GM23338 (cell line): ENCODE measurements around the gene ADCY3. TPM values are rescaled to one million over a fixed set of nuclear protein-coding genes. Genes with fewer than 3 reads are reported as not detected.

Experiments
- ATAC-seq: fragments of 200-7000 bp; cut with Tn5 transposase; 3 replicates; pipeline ENCODE4 v1.9.1; 2020
- DNase-seq: peaks from one replicate; pipeline ENCODE4 v3.0.0-alpha.2; 2015; ENCODE audit warnings: low spot score
- H2AFZ ChIP-seq: fragments of 200-600 bp; sonication (generic); 2 replicates; pipeline ENCODE4 v1.8.0; 2016; ENCODE audit warnings: antibody characterized with exemption, mild to moderate bottlenecking, moderate library complexity
- H3F3A ChIP-seq: fragments of 200-600 bp; sonication (generic); replicated peaks from 2 replicates; pipeline ENCODE4 v1.8.0; 2017; ENCODE audit warnings: antibody characterized with exemption, mixed run types, low read depth
- H3K27ac ChIP-seq: fragments of 200-600 bp; sonication (generic); 2 replicates; pipeline ENCODE4 v1.6.1; 2016; ENCODE audit warnings: low read depth
- H3K27me3 ChIP-seq: fragments of 200-600 bp; sonication (generic); 2 replicates; pipeline ENCODE4 v1.8.0; 2016; ENCODE audit warnings: mild to moderate bottlenecking, mixed run types, moderate library complexity; ENCODE audit not compliant: insufficient read depth
- H3K36me3 ChIP-seq: fragments of 200-600 bp; sonication (generic); 2 replicates; pipeline ENCODE4 v1.8.0; 2016; ENCODE audit warnings: mild to moderate bottlenecking; ENCODE audit not compliant: insufficient read depth
- H3K4me1 ChIP-seq: fragments of 200-600 bp; sonication (generic); 2 replicates; pipeline ENCODE4 v1.8.0; 2016; ENCODE audit warnings: mild to moderate bottlenecking, moderate library complexity; ENCODE audit not compliant: insufficient read depth
- H3K4me2 ChIP-seq: fragments of 200-600 bp; sonication (generic); 2 replicates; pipeline ENCODE4 v1.7.1; 2017; ENCODE audit warnings: mixed run types
- H3K4me3 ChIP-seq: fragments of 200-600 bp; sonication (generic); 2 replicates; pipeline ENCODE4 v1.6.1; 2016; ENCODE audit warnings: mixed run types
- H3K79me2 ChIP-seq: fragments of 200-600 bp; sonication (generic); replicated peaks from 2 replicates; pipeline ENCODE4 v1.8.0; 2017; ENCODE audit warnings: mild to moderate bottlenecking; ENCODE audit not compliant: insufficient read depth
- H3K9me2 ChIP-seq: fragments of 200-600 bp; sonication (generic); 2 replicates; pipeline ENCODE4 v1.8.0; 2017; ENCODE audit not compliant: insufficient read depth
- H4K20me1 ChIP-seq: fragments of 200-600 bp; sonication (generic); replicated peaks from 2 replicates; pipeline ENCODE4 v1.8.0; 2017; ENCODE audit warnings: mild to moderate bottlenecking; ENCODE audit not compliant: insufficient read depth
- H3K27ac Mint-ChIP-seq: 2 replicates; pipeline ENCODE4 v1.8.0; 2020; ENCODE audit warnings: inconsistent platforms, mild to moderate bottlenecking, moderate library complexity, mixed read lengths
- H3K27me3 Mint-ChIP-seq: 3 replicates; pipeline ENCODE4 v1.8.0; 2022; ENCODE audit warnings: low read depth, mild to moderate bottlenecking, moderate library complexity, mixed read lengths, inconsistent platforms; ENCODE audit not compliant: insufficient read depth, poor library complexity
- H3K36me3 Mint-ChIP-seq: 3 replicates; pipeline ENCODE4 v1.8.0; 2021; ENCODE audit warnings: low read depth, mild to moderate bottlenecking, inconsistent platforms, moderate library complexity, mixed read lengths
- H3K4me1 Mint-ChIP-seq: 3 replicates; pipeline ENCODE4 v1.8.0; 2020; ENCODE audit warnings: mild to moderate bottlenecking, inconsistent platforms, mixed read lengths
- H3K4me3 Mint-ChIP-seq: 3 replicates; pipeline ENCODE4 v1.8.0; 2021; ENCODE audit warnings: moderate library complexity, mild to moderate bottlenecking, inconsistent platforms, mixed read lengths
- H3K9me3 Mint-ChIP-seq: 3 replicates; pipeline ENCODE4 v1.8.0; 2020; ENCODE audit warnings: moderate library complexity, mild to moderate bottlenecking, inconsistent platforms, mixed read lengths
- CREB1 ChIP-seq: fragments of 250-450 bp; sonication (Bioruptor Pico); IDR thresholded peaks from 2 replicates; pipeline ENCODE4 v1.5.0; 2020; ENCODE audit warnings: low read depth, mild to moderate bottlenecking, moderate library complexity
- CTCF ChIP-seq, 2 experiments: fragments of 200-600 bp in 1 of 2; sonication (generic) in 1 of 2; conservative IDR thresholded peaks; 2 replicates each; pipeline versions ENCODE4 v1.5.1 to v1.6.1; 2016 to 2017; ENCODE audit warnings: antibody characterized with exemption in 2 of 2, low read depth in 2 of 2, mild to moderate bottlenecking in 2 of 2, moderate library complexity in 1 of 2
- ETS1 ChIP-seq: IDR thresholded peaks from 2 replicates; pipeline ENCODE4 v1.6.1; 2016; ENCODE audit warnings: antibody characterized with exemption
- EZH2phosphoT487 ChIP-seq: fragments of 200-600 bp; sonication (generic); IDR thresholded peaks from one replicate; pipeline ENCODE4 v1.8.1; 2018; ENCODE audit warnings: antibody characterized with exemption; ENCODE audit not compliant: unreplicated experiment
- JUNB ChIP-seq: IDR thresholded peaks from one replicate; pipeline ENCODE4 v1.6.1; 2016; ENCODE audit warnings: antibody characterized with exemption; ENCODE audit not compliant: unreplicated experiment
- NANOG ChIP-seq: IDR thresholded peaks from 2 replicates; pipeline ENCODE4 v1.6.1; 2016; ENCODE audit warnings: antibody characterized with exemption, borderline replicate concordance
- POLR2AphosphoS5 ChIP-seq: IDR thresholded peaks from 2 replicates; pipeline ENCODE4 v1.6.1; 2016; ENCODE audit warnings: antibody characterized with exemption, low read depth
- REST ChIP-seq: IDR thresholded peaks from one replicate; pipeline ENCODE4 v1.6.1; 2018; ENCODE audit warnings: antibody characterized with exemption; ENCODE audit not compliant: unreplicated experiment
- ZNF114 ChIP-seq: fragments of 250-450 bp; sonication (Bioruptor Pico); IDR thresholded peaks from 2 replicates; pipeline ENCODE4 v1.5.0; 2020; ENCODE audit warnings: mild to moderate bottlenecking, moderate library complexity
- ZNF331 ChIP-seq: fragments of 250-450 bp; sonication (Bioruptor Pico); IDR thresholded peaks from 2 replicates; pipeline ENCODE4 v1.5.0; 2020; ENCODE audit warnings: low read depth, mild to moderate bottlenecking, moderate library complexity
- ZNF462 ChIP-seq: fragments of 250-450 bp; sonication (Bioruptor Pico); IDR thresholded peaks from 2 replicates; pipeline ENCODE4 v1.5.0; 2020; ENCODE audit warnings: mild to moderate bottlenecking, moderate library complexity
- polyA plus RNA-seq: library from polyadenylated mRNA; unstranded; fragments of >200 nt; fragmentation: Nextera tagmentation; extraction: Ambion mirVana; gene quantifications from 2 replicates; pipeline ENCODE4 v1.2.1, GENCODE V29; 2016
- total RNA-seq: library from RNA; depleted of rRNA; stranded (reverse); fragments of >200 nt; shearing (Covaris generic); gene quantifications from 2 replicates; pipeline ENCODE4 v1.2.3, GENCODE V29; 2014

ADCY3 gene
- total and polyA plus RNA-seq, 2 experiments from 2014 or later = 9.7 to 32.4 TPM

- no peak for TF ChIP-seq REST
- TF ChIP-seq ZNF331 = no peak
- TF ChIP-seq NANOG = no peak
- TF ChIP-seq POLR2AphosphoS5 = no peak
- no peak for TF ChIP-seq CTCF (conservative IDR thresholded peaks at IDR 0.05; ENCODE audit: low read depth in 2 of 2)
- no peak for TF ChIP-seq CREB1
- no peak for TF ChIP-seq EZH2phosphoT487
These were observed 49.6 kb downstream of the ADCY3 start (continued) for GRCh38 chr2:24870440-24870839.

GRCh38 chr2:24866946-24867345 is 53.1 kb downstream of the ADCY3 start:
- H3K36me3 ChIP-seq = no peaks in the 10 kb centered on the region
- no peaks in the 10 kb centered on the region for H3K27me3 ChIP-seq
- no peaks in the 10 kb centered on the region for H3F3A ChIP-seq
- H3K27ac ChIP-seq = no peak overlapping the region
- Mint-ChIP-seq H3K9me3 (no peaks in the 10 kb centered on the region), H3K4me3 (no peak overlapping the region), H3K27me3 (no peaks in the 10 kb centered on the region), H3K36me3 (peaks cover 7% of the 10 kb centered on the region), H3K4me1 (peaks cover 9% of the 10 kb centered on the region), H3K27ac (no peak overlapping the region)
- ATAC-seq = no peak
- H3K4me3 ChIP-seq = no peak overlapping the region
- no peak overlapping the region for H2AFZ ChIP-seq
- DNase-seq = no peak
- H3K4me1 ChIP-seq = no peaks in the 10 kb centered on the region
- H3K79me2 ChIP-seq = no peaks in the 10 kb centered on the region
- H3K9me2 ChIP-seq = no peaks in the 10 kb centered on the region
- no peaks in the 10 kb centered on the region; the same call in 1 of the 2 replicates for H4K20me1 ChIP-seq
- no peak overlapping the region for H3K4me2 ChIP-seq
- TF ChIP-seq ZNF114 (no peak), ZNF331 (no peak), ETS1 (no peak), EZH2phosphoT487 (no peak), CTCF (conservative IDR thresholded peaks at IDR 0.05; ENCODE audit: low read depth in 2 of 2) (no peak), CREB1 (no peak), JUNB (no peak), ZNF462 (CRISPR knock-in tag) (no peak)
